ENCODE measurements around the gene TBL1XR1. TPM values are rescaled to one million over a fixed set of nuclear protein-coding genes. Genes with fewer than 3 reads are reported as not detected.

TBL1XR1 gene
- total and polyA plus RNA-seq, 2 of the 8 experiments (the other 6 are each of a cell fraction or from before 2014, with no cell fraction given) = 28.1 to 147 TPM

DNA sequence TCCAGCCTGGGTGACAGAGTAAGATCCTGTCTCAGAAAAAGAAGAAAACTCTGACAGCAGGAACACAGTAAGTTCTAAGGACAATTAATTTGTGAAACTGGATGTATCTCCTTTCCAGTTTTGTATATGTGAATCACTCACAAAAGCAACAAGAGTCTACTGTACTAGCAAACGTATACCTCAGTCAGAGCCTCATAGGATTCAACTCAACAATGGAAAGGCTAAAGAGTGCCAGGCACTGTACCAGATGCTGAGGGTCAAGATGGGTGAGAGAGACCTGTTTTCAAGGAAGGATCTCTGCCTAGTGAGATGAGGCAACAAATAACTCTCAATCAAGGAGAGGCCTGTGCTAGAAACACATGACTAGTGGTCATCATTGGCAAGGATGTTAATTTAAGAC is 14.9 kb downstream of the TBL1XR1 start:
- no peak overlapping the region for H3K4me3 ChIP-seq (ENCODE audit: extremely low read depth in 1 of 4, insufficient read depth in 2 of 4, low read depth in 3 of 4, low read length in 4 of 4)
- no peak overlapping the region for H4K91ac ChIP-seq (replicated peaks; ENCODE audit: insufficient read length, low read length)
- H3K36me3 ChIP-seq (ENCODE audit: control insufficient read depth in 2 of 4, insufficient read depth in 4 of 4, low read length in 3 of 4) = no peaks in the 10 kb centered on the region
- no peak overlapping the region for H4K8ac ChIP-seq (ENCODE audit: extremely low read depth, insufficient read depth, low read length)
- peaks cover 27 to 33% of the 10 kb centered on the region in 2 experiments for H4K20me1 ChIP-seq (replicated peaks in 1 of 2; ENCODE audit: control insufficient read depth in 1 of 2, insufficient read depth in 2 of 2, low read length in 2 of 2)
- no peak overlapping the region for H2BK12ac ChIP-seq (ENCODE audit: low read depth, low read length)
- H3K23ac ChIP-seq (ENCODE audit: insufficient read length) = no peak overlapping the region
- H3K79me1 ChIP-seq (ENCODE audit: low read depth, low read length) = no peaks in the 10 kb centered on the region; the same call in 1 of the 2 replicates
- ChIA-PET CTCF (ENCODE audit: partially characterized antibody) (no interaction called here), POLR2A (ENCODE audit: partially characterized antibody) (no interaction called here)
- H3K56ac ChIP-seq (replicated peaks; ENCODE audit: insufficient read length, low read depth, low read length) = no peak overlapping the region
- FAIRE-seq = no peak
- peaks cover 82 to 100% of the 10 kb centered on the region in 2 experiments for H3K79me2 ChIP-seq (ENCODE audit: control insufficient read depth in 1 of 2, insufficient read depth in 2 of 2, low read length in 2 of 2)
- H2BK120ac ChIP-seq (replicated peaks; ENCODE audit: low read depth, low read length) = no peak overlapping the region
- 83% methylated on average over 1 of the region's 1 CpG; no CpG with 5 or more reads in 1 of the 2 experiments for WGBS, 2 experiments (ENCODE audit: extremely low coverage in 1 of 2, insufficient coverage in 1 of 2, insufficient read length in 1 of 2, insufficient replicate concordance in 2 of 2, low coverage in 1 of 2, low lambda C conversion rate in 2 of 2, missing lambda C conversion rate in 1 of 2)
- H3K4me1 ChIP-seq (replicated peaks in 1 of 4; ENCODE audit: control insufficient read depth in 3 of 4, insufficient read depth in 4 of 4, low read length in 3 of 4) = peaks cover 0 to 6% (median under 1%) of the 10 kb centered on the region in 4 experiments; a peak in 3 of 7 replicates
- H2BK20ac ChIP-seq (ENCODE audit: low read length) = no peak overlapping the region
- H3K14ac ChIP-seq (ENCODE audit: insufficient read length) = no peak overlapping the region
- DNase-seq (ENCODE audit: low read depth in 1 of 2, low spot score in 2 of 2) = no peak
- H3K27ac ChIP-seq (ENCODE audit: low read depth, low read length) = no peak overlapping the region
- no peak overlapping the region for H2BK5ac ChIP-seq (ENCODE audit: low read depth, low read length)
- H3K9ac ChIP-seq (replicated peaks in 1 of 4; ENCODE audit: extremely low read depth in 1 of 4, low read depth in 3 of 4, low read length in 3 of 4) = no peak overlapping the region
- no peak overlapping the region for H2AFZ ChIP-seq (ENCODE audit: low read length)
- no peaks in the 10 kb centered on the region for H3K27me3 ChIP-seq (replicated peaks in 1 of 4; ENCODE audit: control insufficient read depth in 3 of 4, extremely low read depth in 1 of 4, insufficient read depth in 3 of 4, low read length in 3 of 4)
- TF ChIP-seq, protein P1, sequence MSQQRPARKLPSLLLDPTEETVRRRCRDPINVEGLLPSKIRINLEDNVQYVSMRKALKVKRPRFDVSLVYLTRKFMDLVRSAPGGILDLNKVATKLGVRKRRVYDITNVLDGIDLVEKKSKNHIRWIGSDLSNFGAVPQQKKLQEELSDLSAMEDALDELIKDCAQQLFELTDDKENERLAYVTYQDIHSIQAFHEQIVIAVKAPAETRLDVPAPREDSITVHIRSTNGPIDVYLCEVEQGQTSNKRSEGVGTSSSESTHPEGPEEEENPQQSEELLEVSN (IDR thresholded peaks at IDR 0.05) = no peak
- TF ChIP-seq EGR1 (IDR thresholded peaks at IDR 0.05; ENCODE audit: borderline replicate concordance, low read depth, low read length) = no peak
- TF ChIP-seq POLR2A (IDR thresholded peaks at IDR 0.05; ENCODE audit: control extremely low read depth in 1 of 2, low read depth in 2 of 2, low read length in 2 of 2) = no peak
- TF ChIP-seq FOSL1 (IDR thresholded peaks at IDR 0.05; ENCODE audit: insufficient read depth, low read depth, low read length) = no peak
- TF ChIP-seq, protein P2, sequence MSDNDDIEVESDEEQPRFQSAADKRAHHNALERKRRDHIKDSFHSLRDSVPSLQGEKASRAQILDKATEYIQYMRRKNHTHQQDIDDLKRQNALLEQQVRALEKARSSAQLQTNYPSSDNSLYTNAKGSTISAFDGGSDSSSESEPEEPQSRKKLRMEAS (IDR thresholded peaks at IDR 0.05) = no peak
- TF ChIP-seq SIRT6 (IDR thresholded peaks at IDR 0.05; ENCODE audit: low read length) = no peak
- H4K5ac ChIP-seq (ENCODE audit: insufficient read length, low read depth, low read length) = no peak overlapping the region
- no peak overlapping the region for H3K4ac ChIP-seq (replicated peaks; ENCODE audit: insufficient read length, low read depth, low read length)
- no peak overlapping the region for H2AK5ac ChIP-seq (ENCODE audit: low read depth, low read length)
- H3K9me3 ChIP-seq (ENCODE audit: insufficient read depth in 2 of 2, low read depth in 1 of 2, low read length in 1 of 2) = no peaks in the 10 kb centered on the region
- no peak overlapping the region for H3K4me2 ChIP-seq (ENCODE audit: insufficient read depth in 1 of 2, low read depth in 2 of 2, low read length in 2 of 2)
- no peak overlapping the region for H3K18ac ChIP-seq (ENCODE audit: extremely low read depth, low read length)
- no peak overlapping the region for H2BK15ac ChIP-seq (ENCODE audit: low read length)
- H3K23me2 ChIP-seq (ENCODE audit: low read depth, low read length) = no peaks in the 10 kb centered on the region

Data from H1 (cell line).